Measurements from ENCODE around the gene ISYNA1.

The ISYNA1 gene

GRCh38 chr19:18430417-18431144 is 7.4 kb downstream of the ISYNA1 start:
- no peak for DNase-seq

- no peak for DNase-seq
These were observed 8.1 kb downstream of the ISYNA1 start for GRCh38 chr19:18429717-18430416.

GRCh38 chr19:18428787-18429674 is 8.9 kb downstream of the ISYNA1 start:
- peak; percentile 91 for DNase-seq

- no peak for DNase-seq
These were observed 9.7 kb downstream of the ISYNA1 start for GRCh38 chr19:18428173-18428786.

GRCh38 chr19:18427743-18428113 is 10.2 kb downstream of the ISYNA1 start:
- DNase-seq, result no peak

- DNase-seq, result no peak
These were observed 10.7 kb downstream of the ISYNA1 start for GRCh38 chr19:18427080-18427742.

GRCh38 chr19:18426416-18426767 is 11.5 kb downstream of the ISYNA1 start:
- no peak for DNase-seq

GRCh38 chr19:18425515-18426415 is 12.2 kb downstream of the ISYNA1 start:
- DNase-seq, result no peak

- DNase-seq, result no peak
These were observed 12.9 kb downstream of the ISYNA1 start for GRCh38 chr19:18424890-18425514.

- no peak for DNase-seq
These were observed 13.6 kb downstream of the ISYNA1 start for GRCh38 chr19:18424122-18424889.

GRCh38 chr19:18423258-18424020 is 14.5 kb downstream of the ISYNA1 start:
- DNase-seq, result no peak

- peak; percentile 48 for DNase-seq
These were observed 15.3 kb downstream of the ISYNA1 start for GRCh38 chr19:18422530-18423191.

- DNase-seq, result no peak
These were observed 16.5 kb downstream of the ISYNA1 start for GRCh38 chr19:18421371-18421959.

- DNase-seq, result no peak
These were observed 17.0 kb downstream of the ISYNA1 start for GRCh38 chr19:18420930-18421329.

- peak; percentile 45 for DNase-seq
These were observed 18.1 kb downstream of the ISYNA1 start for GRCh38 chr19:18419699-18420460.

- peak; percentile 76 for DNase-seq
These were observed 18.7 kb downstream of the ISYNA1 start, which contains the start of gene SSBP4 for GRCh38 chr19:18419195-18419698. Gene SSBP4, plus strand, starts transcription at chr19:18419398. Its CDS starts 251 bp downstream, at chr19:18419649.

Measured in central memory CD4-positive, alpha-beta T cell (primary cell).